RWPE1 (cell line): Measurements from ENCODE around the gene KANSL3.

Experiments used
- CTCF ChIA-PET: fragments of 350-600 bp; sonication (Branson Sonifier 250); formaldehyde crosslinking; extraction: SDS; loops from one replicate; lab custom pipeline; 2021; lab: Yijun Ruan, JAX
- POLR2A ChIA-PET: fragments of 400-600 bp; formaldehyde crosslinking; extraction: SDS; loops from one replicate; lab custom pipeline; 2020; ENCODE audit warnings: antibody characterized with exemption; ENCODE audit not compliant: low non-redundant PET; lab: Yijun Ruan, JAX
- DNase-seq: peaks from one replicate; pipeline ENCODE4 v3.0.0; 2012; ENCODE audit warnings: low spot score
- H3K27ac ChIP-seq: fragments of 450-650 bp; 2 replicates; pipeline ENCODE4 v1.5.1; 2017
- CTCF ChIP-seq: fragments of 450-650 bp; conservative IDR thresholded peaks from 2 replicates; pipeline ENCODE4 v1.5.1; 2017; ENCODE audit warnings: low read depth, mild to moderate bottlenecking

The KANSL3 gene

GRCh38 chr2:96575785-96576456, 62.2 kb downstream of the KANSL3 start:
- ChIA-PET CTCF (no interaction called here), POLR2A (no interaction called here)
- H3K27ac ChIP-seq: no peak overlapping the region
- DNase-seq: no peak
- TF ChIP-seq CTCF: no peak

- DNase-seq: no peak
- CTCF ChIA-PET: interaction anchor here (0.6 kb wide), 2 partner anchors 37 to 146 kb away, joined by 3 read pairs; no protein-coding TSS in a partner anchor
- no peak for TF ChIP-seq CTCF
- POLR2A ChIA-PET: no interaction called here
- H3K27ac ChIP-seq: no peak overlapping the region
Observed at GRCh38 chr2:96574364-96574763, 63.7 kb downstream of the KANSL3 start.

- TF ChIP-seq CTCF: no peak
- DNase-seq: no peak
- ChIA-PET CTCF (interaction anchor here (1.0 kb wide), 1 partner anchor 14 kb away, joined by 3 read pairs; no protein-coding TSS in a partner anchor), POLR2A (no interaction called here)
- H3K27ac ChIP-seq: no peak overlapping the region
Observed at GRCh38 chr2:96568094-96568493, 70.0 kb downstream of the KANSL3 start.

- DNase-seq: no peak
- no peak overlapping the region for H3K27ac ChIP-seq
- ChIA-PET CTCF (no interaction called here), POLR2A (no interaction called here)
- no peak for TF ChIP-seq CTCF
Observed at GRCh38 chr2:96565111-96565510, 73.0 kb downstream of the KANSL3 start.

GRCh38 chr2:96564563-96564962, 73.5 kb downstream of the KANSL3 start:
- no peak for DNase-seq
- TF ChIP-seq CTCF: no peak
- no peak overlapping the region for H3K27ac ChIP-seq
- POLR2A ChIA-PET: no interaction called here
- CTCF ChIA-PET: no interaction called here

GRCh38 chr2:96564026-96564425, 74.1 kb downstream of the KANSL3 start:
- POLR2A ChIA-PET: no interaction called here
- CTCF ChIA-PET: interaction anchor here (1.3 kb wide), 1 partner anchor 10 kb away, joined by 5 read pairs; no protein-coding TSS in a partner anchor
- no peak overlapping the region for H3K27ac ChIP-seq
- TF ChIP-seq CTCF: no peak
- DNase-seq: no peak
